Spleen (tissue), 11 donors: Measurements from ENCODE around the gene PPP1R3D. TPM values are rescaled to one million over a fixed set of nuclear protein-coding genes. Genes with fewer than 3 reads are reported as not detected.

Experiments
- DNase-seq: peaks from one replicate; pipeline ENCODE4 v3.0.0-alpha.2; 2020
- H3K27ac ChIP-seq, 8 donors: fragments of 200-600 bp; sonication (generic) in 7 of 8; 1 replicate in 4 of 8; 2 replicates in 4 of 8; pipeline versions ENCODE4 v1.5.0 to v1.8.0; 2016 to 2021; ENCODE audit warnings: inconsistent platforms in 4 of 8, mild to moderate bottlenecking in 4 of 8, moderate library complexity in 1 of 8
- H3K27me3 ChIP-seq, 7 donors: fragments of 200-600 bp; sonication (generic) in 6 of 7; replicated peaks in 1 of 7; 1 replicate in 4 of 7; 2 replicates in 3 of 7; pipeline versions ENCODE4 v1.5.0 to v1.8.0; 2016 to 2021; ENCODE audit warnings: inconsistent platforms in 3 of 7, mild to moderate bottlenecking in 1 of 7
- H3K36me3 ChIP-seq, 6 donors: fragments of 200-600 bp; sonication (generic) in 5 of 6; 1 replicate in 4 of 6; 2 replicates in 2 of 6; pipeline versions ENCODE4 v1.5.0 to v1.8.0; 2016 to 2021; ENCODE audit warnings: inconsistent platforms in 2 of 6
- H3K4me1 ChIP-seq, 6 donors: fragments of 200-600 bp; sonication (generic) in 5 of 6; 1 replicate in 3 of 6; 2 replicates in 3 of 6; pipeline versions ENCODE4 v1.5.0 to v1.8.0; 2016 to 2021; ENCODE audit warnings: inconsistent platforms in 3 of 6
- H3K4me3 ChIP-seq, 8 donors: fragments of 200-600 bp; sonication (generic) in 7 of 8; 1 replicate in 4 of 8; 2 replicates in 4 of 8; pipeline versions ENCODE4 v1.5.0 to v1.8.0; 2016 to 2021; ENCODE audit warnings: inconsistent platforms in 4 of 8, mild to moderate bottlenecking in 4 of 8, moderate library complexity in 2 of 8
- H3K9me3 ChIP-seq, 8 donors: fragments of 200-600 bp; sonication (generic) in 7 of 8; 1 replicate in 4 of 8; 2 replicates in 4 of 8; pipeline versions ENCODE4 v1.5.0 to v1.8.0; 2016 to 2021; ENCODE audit warnings: inconsistent platforms in 4 of 8
- POLR2A ChIP-seq, 3 donors: fragments of 450-650 bp; IDR thresholded peaks; one replicate each; pipeline ENCODE4 v1.5.1; 2017; ENCODE audit warnings: antibody characterized with exemption in 3 of 3, mild to moderate bottlenecking in 1 of 3
- POLR2AphosphoS5 ChIP-seq, 3 donors: sonication (generic); formaldehyde crosslinking; IDR thresholded peaks; one replicate each; pipeline ENCODE4 v1.5.1; 2017; ENCODE audit warnings: antibody characterized with exemption in 3 of 3
- WGBS, 5 donors: extraction: QIAGEN DNeasy Blood & Tissue Kit in 3 of 5; methylation state at CpG; one replicate each; pipeline versions ENCODE4 v1.1.5 to v1.1.7; 2013 to 2018; 5-methylcytosine and 5-hydroxymethylcytosine counted together
- intact Hi-C: fragments of 100-400 bp; cut with DNase I; formaldehyde crosslinking; loops from one replicate; pipeline ENCODE4 v1.15.0; 2023; ENCODE audit warnings: low total_unique reads
- polyA plus RNA-seq, 3 donors: library from polyadenylated mRNA; stranded (reverse); fragments of 200-250 nt; gene quantifications; one replicate each; pipeline ENCODE4 v1.2.1, GENCODE V29; 2013
- total RNA-seq, 7 donors: library from RNA; depleted of rRNA in 3 of 7; stranded (reverse); fragments of >200 nt in 3 of 7; fragmentation: NEBNext Ultra II Directional in 4 of 7; extraction: Animal tissue kit (Norgen Biotek cat#: 25700) in 4 of 7; gene quantifications; one replicate each; pipeline versions ENCODE4 v1.1.0 to v1.2.1, GENCODE V29; 2016 to 2021
- TF ChIP-seq, protein P1 (sequence below), 11 experiments: fragments of 200-600 bp in 7 of 11; fragments of 450-650 bp in 4 of 11; sonication (generic) in 4 of 11; IDR thresholded peaks in 8 of 11; conservative IDR thresholded peaks in 3 of 11; 1 replicate in 7 of 11; 2 replicates in 4 of 11; pipeline versions ENCODE4 v1.4.0 to v1.8.0; 2016 to 2021; ENCODE audit warnings: antibody characterized with exemption in 11 of 11, inconsistent platforms in 4 of 11, mild to moderate bottlenecking in 1 of 11
- donor health status: healthy with polysubstance abuse.
- donor health status: DM: no; HTN: no; CAD: no; lungs with moderate emphysema.
- donor health status: DM: no; HTN: no; CAD: no.
- donor health status: Bipolar disorder and iron deficiency.
- donor health status: healthy.
- donor health status: DM: no; HTN: no; CAD: no.
- donor health status: DM: yes; HTN: yes; CAD: no.

Gene PPP1R3D
- total and polyA plus RNA-seq, 10 donors: 3.1 to 24.9 (median 12.5) TPM

DNA sequence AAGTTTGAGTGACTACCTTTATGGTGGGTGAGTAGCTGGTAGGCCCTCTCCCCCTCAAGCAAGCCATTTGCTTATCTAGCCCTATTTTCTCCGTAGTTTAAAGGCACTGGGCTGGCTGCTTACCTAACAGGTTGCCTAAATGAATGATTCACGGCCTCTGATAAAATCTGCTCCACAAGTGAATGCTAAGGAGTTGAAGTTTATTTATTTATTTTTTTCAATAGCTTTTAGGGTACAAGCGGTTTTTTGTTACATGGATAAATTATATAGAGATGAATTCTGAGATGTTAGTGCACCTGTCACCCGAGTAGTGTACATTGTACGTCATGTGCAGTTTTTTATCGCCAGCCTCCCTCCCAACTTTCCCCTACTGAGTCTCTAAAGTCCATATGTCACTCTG, 9.8 kb upstream of the PPP1R3D start:
- H3K9me3 ChIP-seq: no peaks in the 10 kb centered on the region
- intact Hi-C loops: no loop called here
- peaks cover 6 to 48% (median 22%) of the 10 kb centered on the region in 6 donors for H3K4me1 ChIP-seq
- no peak for DNase-seq
- peak overlapping the region in 2 of 8 donors; percentile 72 to 80 for H3K27ac ChIP-seq
- peaks cover 0 to 33% (median 5%) of the 10 kb centered on the region in 6 donors for H3K36me3 ChIP-seq
- no peak overlapping the region for H3K4me3 ChIP-seq
- WGBS, 5 donors: 90 to 97% (median 96%) methylated on average over 6 of the region's 6 CpGs
- no peak for TF ChIP-seq POLR2AphosphoS5 (IDR thresholded peaks at IDR 0.05)
- TF ChIP-seq, protein P1, sequence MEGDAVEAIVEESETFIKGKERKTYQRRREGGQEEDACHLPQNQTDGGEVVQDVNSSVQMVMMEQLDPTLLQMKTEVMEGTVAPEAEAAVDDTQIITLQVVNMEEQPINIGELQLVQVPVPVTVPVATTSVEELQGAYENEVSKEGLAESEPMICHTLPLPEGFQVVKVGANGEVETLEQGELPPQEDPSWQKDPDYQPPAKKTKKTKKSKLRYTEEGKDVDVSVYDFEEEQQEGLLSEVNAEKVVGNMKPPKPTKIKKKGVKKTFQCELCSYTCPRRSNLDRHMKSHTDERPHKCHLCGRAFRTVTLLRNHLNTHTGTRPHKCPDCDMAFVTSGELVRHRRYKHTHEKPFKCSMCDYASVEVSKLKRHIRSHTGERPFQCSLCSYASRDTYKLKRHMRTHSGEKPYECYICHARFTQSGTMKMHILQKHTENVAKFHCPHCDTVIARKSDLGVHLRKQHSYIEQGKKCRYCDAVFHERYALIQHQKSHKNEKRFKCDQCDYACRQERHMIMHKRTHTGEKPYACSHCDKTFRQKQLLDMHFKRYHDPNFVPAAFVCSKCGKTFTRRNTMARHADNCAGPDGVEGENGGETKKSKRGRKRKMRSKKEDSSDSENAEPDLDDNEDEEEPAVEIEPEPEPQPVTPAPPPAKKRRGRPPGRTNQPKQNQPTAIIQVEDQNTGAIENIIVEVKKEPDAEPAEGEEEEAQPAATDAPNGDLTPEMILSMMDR (IDR thresholded peaks at IDR 0.05 in 8 of 11, conservative IDR thresholded peaks at IDR 0.05 in 3 of 11): no peak
- no peak for TF ChIP-seq POLR2A (IDR thresholded peaks at IDR 0.05)
- H3K27me3 ChIP-seq: no peaks in the 10 kb centered on the region

DNA sequence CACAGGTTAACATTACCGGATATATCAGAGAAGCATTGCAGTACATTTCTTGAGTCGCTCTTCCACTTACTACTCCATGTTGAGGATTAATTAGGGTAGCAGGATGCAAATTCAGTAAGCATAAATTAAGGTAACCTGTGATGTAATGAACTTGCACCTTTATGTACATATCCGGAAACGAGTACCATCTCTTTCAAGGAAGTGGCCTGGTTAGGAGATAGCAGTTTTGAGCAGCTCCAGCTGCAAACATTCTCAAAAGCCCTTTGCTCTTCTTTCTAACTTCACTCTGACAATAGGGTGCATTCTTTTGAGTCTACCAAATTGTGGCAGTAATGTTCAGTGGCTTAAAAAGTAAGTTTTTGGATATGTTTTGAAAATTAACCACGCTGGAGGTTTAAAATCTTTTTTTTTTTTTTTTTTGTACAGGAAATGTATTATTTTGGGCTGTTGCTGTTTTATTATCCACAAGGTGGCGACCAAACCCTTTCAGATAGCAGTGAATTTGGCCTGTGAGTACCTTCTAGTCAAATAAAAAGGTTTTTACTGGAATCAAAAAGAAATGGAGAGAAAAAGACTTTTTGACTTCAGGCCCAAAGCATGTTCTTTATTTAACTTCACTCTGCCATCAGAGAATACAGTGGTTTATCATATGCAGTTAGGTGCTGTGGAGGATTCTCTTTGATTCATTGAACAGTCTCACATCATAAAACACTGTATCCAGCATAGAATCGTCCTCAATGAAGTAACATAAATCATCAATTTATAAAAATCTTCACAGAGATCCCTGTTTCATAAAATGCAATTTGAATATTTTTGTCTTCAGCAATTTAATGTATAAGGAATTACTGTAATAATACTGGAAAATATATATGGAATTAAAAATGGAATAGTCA, 9.0 kb upstream of the PPP1R3D start:
- intact Hi-C loops: no loop called here
- no peaks in the 10 kb centered on the region for H3K9me3 ChIP-seq
- peaks cover 6 to 54% (median 25%) of the 10 kb centered on the region in 6 donors for H3K4me1 ChIP-seq
- TF ChIP-seq, protein P1 (IDR thresholded peaks at IDR 0.05 in 8 of 11, conservative IDR thresholded peaks at IDR 0.05 in 3 of 11): peak; percentile 18 to 75 (median 66)
- no peak for TF ChIP-seq POLR2AphosphoS5 (IDR thresholded peaks at IDR 0.05)
- H3K4me3 ChIP-seq: peak overlapping the region in 1 of 8 donors; percentile 37
- no peaks in the 10 kb centered on the region for H3K27me3 ChIP-seq
- peaks cover 0 to 42% (median 13%) of the 10 kb centered on the region in 6 donors for H3K36me3 ChIP-seq
- H3K27ac ChIP-seq: peak overlapping the region in 7 of 8 donors; percentile 2 to 80 (median 66)
- WGBS, 5 donors: 33 to 39% (median 35%) methylated on average over 7 of the region's 7 CpGs
- no peak for DNase-seq

DNA sequence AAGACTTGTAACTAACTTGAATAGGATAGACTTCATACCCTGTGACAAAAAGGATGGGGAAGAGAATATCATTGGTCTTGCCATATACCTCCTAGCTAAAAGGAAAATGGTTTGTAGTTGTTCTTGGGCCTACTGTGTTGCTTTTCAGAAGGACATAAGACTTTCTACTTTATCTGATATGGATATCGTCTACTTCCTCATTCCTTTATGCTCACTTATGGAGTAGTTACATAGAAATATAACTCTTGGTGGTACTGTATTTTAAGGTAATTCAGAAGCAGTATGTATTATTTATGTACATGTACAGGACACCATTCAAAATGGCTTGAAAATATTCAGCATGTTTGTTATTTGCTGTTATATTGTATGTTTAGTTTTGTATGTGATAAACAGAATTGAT, 8.1 kb upstream of the PPP1R3D start:
- intact Hi-C loops: no loop called here
- H3K9me3 ChIP-seq: no peaks in the 10 kb centered on the region
- no peaks in the 10 kb centered on the region for H3K27me3 ChIP-seq
- DNase-seq: no peak
- H3K4me3 ChIP-seq: no peak overlapping the region
- TF ChIP-seq, protein P1 (IDR thresholded peaks at IDR 0.05 in 8 of 11, conservative IDR thresholded peaks at IDR 0.05 in 3 of 11): no peak
- TF ChIP-seq POLR2A (IDR thresholded peaks at IDR 0.05): no peak
- no peak for TF ChIP-seq POLR2AphosphoS5 (IDR thresholded peaks at IDR 0.05)
- 27 to 54% (median 38%) methylated on average over 1 of the region's 1 CpG for WGBS, 5 donors
- peaks cover 6 to 59% (median 25%) of the 10 kb centered on the region in 6 donors for H3K4me1 ChIP-seq
- peaks cover 0 to 50% (median 20%) of the 10 kb centered on the region in 6 donors for H3K36me3 ChIP-seq
- H3K27ac ChIP-seq: peak overlapping the region in 6 of 8 donors; percentile 2 to 80 (median 67)

DNA sequence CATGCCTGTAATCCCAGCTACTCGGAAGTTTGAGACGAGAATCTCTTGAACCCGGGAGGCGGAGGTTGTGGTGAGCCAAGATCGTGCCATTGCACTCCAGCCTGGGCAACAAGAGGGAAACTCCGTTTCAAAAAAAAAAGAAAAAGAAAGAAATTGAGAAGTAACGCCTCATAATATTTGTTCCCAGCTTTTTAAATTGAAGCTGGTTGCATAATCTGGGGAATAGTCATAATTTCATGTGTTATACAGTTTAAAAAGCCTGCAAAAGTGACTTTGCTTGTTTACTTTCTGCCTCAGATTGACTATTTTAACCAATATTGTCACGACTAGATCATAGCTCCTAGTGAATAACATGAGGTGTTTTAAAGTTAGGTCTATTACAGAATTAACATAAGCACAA, 7.3 kb upstream of the PPP1R3D start:
- Histone ChIP-seq H3K9me3 (no peaks in the 10 kb centered on the region), H3K27me3 (no peaks in the 10 kb centered on the region), H3K4me1 (peaks cover 6 to 68% (median 26%) of the 10 kb centered on the region in 6 donors), H3K36me3 (peaks cover 0 to 56% (median 26%) of the 10 kb centered on the region in 6 donors), H3K27ac (no peak overlapping the region), H3K4me3 (no peak overlapping the region)
- intact Hi-C loops: no loop called here
- TF ChIP-seq, protein P1 (IDR thresholded peaks at IDR 0.05 in 8 of 11, conservative IDR thresholded peaks at IDR 0.05 in 3 of 11): no peak
- TF ChIP-seq POLR2AphosphoS5 (IDR thresholded peaks at IDR 0.05): no peak
- TF ChIP-seq POLR2A (IDR thresholded peaks at IDR 0.05): no peak
- 65 to 88% (median 73%) methylated on average over 8 of the region's 8 CpGs for WGBS, 5 donors
- no peak for DNase-seq
